ENCODE results near the gene FAM120B. TPM values are rescaled to one million over a fixed set of nuclear protein-coding genes. Genes with fewer than 3 reads are reported as not detected.
"Not testable (repeated sequence)": the region's sequence is repeated elsewhere in the genome, so short reads cannot be mapped to it uniquely, and the experiment has no call there.

Gene FAM120B
- polyA plus RNA-seq, 4 donors: 33.2 to 41.5 (median 40.0) TPM

- DNase-seq (ENCODE audit: low read depth in 4 of 4, low spot score in 3 of 4): no peak
These were observed 10.2 kb upstream of the FAM120B start for GRCh38 chr6:170296423-170296745.

DNA sequence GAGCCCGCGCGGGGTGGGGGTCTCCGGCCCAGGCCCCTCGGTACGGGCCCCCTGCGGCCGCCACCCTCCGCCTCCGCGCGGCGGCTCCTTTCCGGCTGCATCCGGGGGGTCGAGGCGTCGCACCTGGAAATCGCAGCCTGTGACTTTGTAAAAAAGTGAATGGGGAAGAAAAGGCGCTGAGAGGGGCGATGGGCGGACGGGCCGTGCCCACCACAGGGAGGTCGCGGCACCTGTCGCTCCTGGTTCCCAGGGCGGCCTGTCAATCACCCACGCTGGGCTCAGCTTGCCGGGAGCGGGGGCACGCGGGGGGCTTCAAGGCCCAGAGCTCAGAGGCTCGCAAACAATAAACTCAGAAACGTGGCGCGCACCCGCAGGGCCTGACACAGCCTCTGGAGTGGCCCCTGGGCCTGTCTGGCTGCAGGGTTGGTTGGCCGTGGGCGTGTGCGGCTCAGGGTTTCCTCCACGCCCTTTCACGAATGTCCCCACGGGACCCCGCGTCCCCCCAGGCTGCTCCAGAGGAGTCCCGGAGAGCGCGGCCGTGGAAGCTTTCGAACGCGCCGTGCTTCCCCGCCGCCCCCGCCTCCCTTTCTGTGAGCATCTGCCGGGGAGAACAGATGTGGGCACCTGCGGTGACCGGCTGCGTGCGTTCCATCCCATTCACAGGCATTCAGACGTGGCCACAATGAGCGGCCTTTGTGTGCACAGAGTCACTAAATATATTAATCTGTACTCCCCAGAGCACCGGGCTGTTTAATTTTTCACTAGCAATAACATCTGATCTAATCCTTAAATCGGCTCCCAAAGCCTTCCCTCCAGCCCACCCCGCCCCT, 9.6 kb upstream of the FAM120B start:
- no peak for DNase-seq (ENCODE audit: low read depth in 4 of 4, low spot score in 3 of 4)

DNA sequence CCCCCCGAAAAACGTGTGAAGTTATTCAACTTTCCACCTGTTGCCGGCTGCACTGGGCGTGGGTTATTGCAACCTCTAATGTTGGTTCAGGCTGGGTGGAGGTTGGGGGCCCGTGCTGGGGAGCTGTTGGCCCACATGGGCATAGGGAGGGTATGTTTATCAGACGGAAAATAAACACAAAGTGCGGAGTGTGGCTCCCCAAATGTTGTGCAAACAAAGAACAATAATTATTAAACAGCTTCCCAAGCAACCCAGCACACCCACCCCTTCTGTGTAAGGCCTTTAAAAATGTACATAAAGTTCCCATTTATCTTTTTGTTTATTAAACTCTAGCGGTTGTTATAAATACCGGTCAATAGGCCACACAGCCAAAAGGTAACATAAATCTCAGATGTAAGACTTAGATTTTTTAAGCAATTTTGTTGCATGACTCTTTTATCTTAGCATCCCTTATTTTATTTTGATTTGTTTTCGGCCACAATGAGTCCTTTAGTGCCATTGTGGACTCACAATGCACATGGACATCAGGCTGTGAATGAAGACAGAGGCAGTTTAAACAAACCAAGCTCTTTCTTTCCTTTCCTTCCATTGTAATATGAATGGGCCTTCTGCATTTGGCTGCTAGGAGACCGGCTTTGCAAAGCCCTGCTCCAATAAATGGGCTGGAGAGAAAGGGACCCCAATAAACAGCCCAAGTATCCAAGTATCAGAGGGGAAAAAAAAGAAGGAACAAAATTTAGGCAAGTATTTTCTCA, 8.8 kb upstream of the FAM120B start:
- no peak for DNase-seq (ENCODE audit: low read depth in 4 of 4, low spot score in 3 of 4)

- no peak for DNase-seq (ENCODE audit: low read depth in 4 of 4, low spot score in 3 of 4)
These were observed 7.9 kb upstream of the FAM120B start for GRCh38 chr6:170298688-170299087.

DNA sequence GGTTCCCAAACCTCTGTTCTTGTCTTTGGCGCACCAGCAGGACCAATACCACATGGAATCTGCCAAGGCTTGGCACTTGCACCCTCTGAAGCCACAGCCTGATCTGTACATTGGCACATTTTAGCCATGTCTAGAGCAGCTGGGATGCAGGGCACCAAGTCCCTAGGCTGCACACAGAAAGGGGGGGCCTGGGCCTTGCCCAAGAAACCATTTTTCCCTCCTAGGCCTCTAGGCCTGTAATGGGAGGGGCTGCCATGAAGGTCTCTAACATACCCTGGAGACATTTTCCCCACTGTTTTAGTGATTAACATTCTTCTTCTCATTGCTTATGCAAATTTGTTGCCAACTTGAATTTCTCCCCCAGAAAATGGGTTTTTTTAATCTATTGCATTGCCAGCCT, 5.4 kb upstream of the FAM120B start:
- DNase-seq (ENCODE audit: low read depth in 4 of 4, low spot score in 3 of 4): no peak

- no peak for DNase-seq (ENCODE audit: low read depth in 4 of 4, low spot score in 3 of 4)
These were observed 694 bp upstream of the FAM120B start for GRCh38 chr6:170305805-170306323.

DNA sequence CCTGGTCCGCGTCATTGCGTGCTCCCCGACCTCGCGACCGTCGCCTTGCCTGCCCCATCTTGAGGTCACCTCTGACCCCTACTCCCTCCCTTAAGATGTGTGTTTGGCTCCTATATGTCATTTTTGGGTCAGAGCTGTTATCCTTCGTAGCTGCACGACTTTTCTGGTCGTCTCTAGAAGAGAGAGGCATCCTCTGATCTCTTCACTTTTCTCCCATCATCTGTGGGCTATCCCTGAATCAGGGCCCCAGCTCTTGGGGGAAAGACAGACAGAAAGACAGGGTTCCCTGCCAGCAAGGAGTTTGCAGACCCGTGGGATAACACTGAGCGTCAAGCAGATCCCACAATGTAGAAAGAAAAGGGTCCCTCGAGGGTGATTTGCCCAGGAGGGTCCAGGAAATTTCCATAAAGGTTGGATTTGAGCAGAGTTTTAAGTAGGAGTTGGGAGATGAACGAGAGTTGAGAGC, 555 bp downstream of the FAM120B start:
- no peak for DNase-seq (ENCODE audit: low read depth in 4 of 4, low spot score in 3 of 4)

GRCh38 chr6:170308761-170309160, 2.2 kb downstream of the FAM120B start:
- DNase-seq (ENCODE audit: low read depth in 4 of 4, low spot score in 3 of 4): no peak

- no peak for DNase-seq (ENCODE audit: low read depth in 4 of 4, low spot score in 3 of 4)
These were observed 5.1 kb downstream of the FAM120B start for GRCh38 chr6:170311696-170312095.

- DNase-seq (ENCODE audit: low read depth in 4 of 4, low spot score in 3 of 4): no peak
These were observed 6.3 kb downstream of the FAM120B start for GRCh38 chr6:170312876-170313275.

GRCh38 chr6:170313716-170314295, 7.2 kb downstream of the FAM120B start:
- DNase-seq (ENCODE audit: low read depth in 4 of 4, low spot score in 3 of 4): no peak

- DNase-seq (ENCODE audit: low read depth in 4 of 4, low spot score in 3 of 4): no peak
These were observed 8.4 kb downstream of the FAM120B start for GRCh38 chr6:170314983-170315382.

- DNase-seq (ENCODE audit: low read depth in 4 of 4, low spot score in 3 of 4): no peak
These were observed 9.5 kb downstream of the FAM120B start for GRCh38 chr6:170316071-170316470.

GRCh38 chr6:170317076-170317475, 10.5 kb downstream of the FAM120B start:
- DNase-seq (ENCODE audit: low read depth in 4 of 4, low spot score in 3 of 4): no peak

DNA sequence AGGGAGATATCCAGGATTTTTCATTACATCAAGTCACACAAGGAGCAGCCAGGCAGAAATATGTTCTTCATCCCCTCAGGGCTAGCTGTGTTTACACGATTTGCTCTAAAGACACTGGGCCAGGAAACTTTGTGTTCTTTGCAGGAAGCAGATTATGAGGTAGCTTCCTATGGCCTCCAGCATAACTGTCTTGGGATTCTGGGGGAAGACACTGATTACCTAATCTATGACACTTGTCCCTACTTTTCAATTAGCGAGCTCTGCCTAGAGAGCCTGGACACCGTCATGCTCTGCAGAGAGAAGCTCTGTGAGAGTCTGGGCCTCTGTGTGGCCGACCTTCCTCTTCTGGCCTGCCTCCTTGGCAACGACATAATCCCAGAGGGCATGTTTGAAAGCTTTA, 11.2 kb downstream of the FAM120B start:
- no peak for DNase-seq (ENCODE audit: low read depth in 4 of 4, low spot score in 3 of 4)

- DNase-seq (ENCODE audit: low read depth in 4 of 4, low spot score in 3 of 4): no peak
These were observed 22.8 kb downstream of the FAM120B start for GRCh38 chr6:170329321-170329720.

- DNase-seq (ENCODE audit: low read depth in 4 of 4, low spot score in 3 of 4): not testable (repeated sequence)
These were observed 28.6 kb downstream of the FAM120B start for GRCh38 chr6:170335199-170335598.

- no peak for DNase-seq (ENCODE audit: low read depth in 4 of 4, low spot score in 3 of 4)
These were observed 38.3 kb downstream of the FAM120B start for GRCh38 chr6:170344631-170345576.

DNA sequence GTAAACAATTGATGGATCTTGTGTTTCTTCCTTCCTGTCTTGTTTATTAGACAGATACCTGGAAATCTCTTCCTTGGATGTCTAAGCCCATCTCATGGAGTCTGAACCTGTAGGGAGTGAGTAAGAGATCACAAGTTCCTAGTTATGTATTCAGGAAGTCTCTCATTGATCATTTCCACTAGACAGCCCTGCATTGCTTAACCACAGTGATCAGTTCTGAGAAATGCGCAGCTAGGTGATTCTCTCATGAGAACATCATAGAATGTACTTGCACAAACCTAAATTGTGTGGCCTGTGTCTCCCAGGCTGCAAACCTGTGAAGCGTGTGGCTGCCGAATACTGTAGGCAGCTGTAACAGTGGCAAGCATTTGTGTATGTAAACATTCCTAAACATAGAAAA, 39.1 kb downstream of the FAM120B start:
- DNase-seq (ENCODE audit: low read depth in 4 of 4, low spot score in 3 of 4): no peak

DNA sequence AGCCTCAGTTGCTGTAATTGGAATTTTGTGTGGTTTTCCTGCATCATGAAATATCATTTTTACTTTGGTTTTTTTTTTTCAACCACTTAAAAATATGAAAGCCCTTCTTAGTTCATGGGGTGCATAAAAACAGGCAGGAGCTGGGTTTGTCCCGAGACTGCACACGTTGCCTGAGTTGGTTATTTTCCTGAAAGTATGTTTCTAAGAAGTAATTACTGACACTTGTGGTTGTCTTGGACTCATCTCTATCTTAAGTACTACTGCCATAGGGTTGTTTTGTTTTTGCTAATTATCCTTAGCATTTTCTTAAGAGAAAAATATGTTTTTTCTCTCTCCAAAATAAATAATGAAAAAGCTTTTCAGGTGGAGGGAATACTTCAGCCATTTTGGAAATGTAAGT, 40.1 kb downstream of the FAM120B start:
- DNase-seq (ENCODE audit: low read depth in 4 of 4, low spot score in 3 of 4): no peak
